Measurements from ENCODE around the gene P2RY14.
A peak's percentile ranks its signal among the peaks of the same experiment; 100 is the strongest.
"Not testable (repeated sequence)": the region's sequence is repeated elsewhere in the genome, so short reads cannot be mapped to it uniquely, and the experiment has no call there.

The P2RY14 gene

DNA sequence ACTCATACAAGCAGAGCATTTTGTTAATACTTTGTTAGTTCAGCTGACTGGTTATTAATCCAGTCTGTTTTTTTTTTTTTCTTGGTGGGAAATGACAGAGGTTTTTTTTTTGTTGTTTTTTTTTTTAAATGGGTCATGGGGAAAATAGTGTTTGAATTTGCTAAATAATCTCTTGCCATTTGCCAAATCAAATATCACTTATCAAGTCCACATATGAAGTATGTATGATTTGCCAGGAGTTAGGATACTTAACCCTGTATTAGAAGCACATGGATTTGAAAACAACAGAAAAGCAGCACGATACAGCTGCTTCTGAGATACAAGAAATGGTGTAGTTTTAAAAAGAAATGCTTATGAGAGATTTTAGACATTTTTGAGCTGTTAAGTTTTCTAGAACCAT, 21.6 kb downstream of the P2RY14 start:
- DNase-seq, result no peak

DNA sequence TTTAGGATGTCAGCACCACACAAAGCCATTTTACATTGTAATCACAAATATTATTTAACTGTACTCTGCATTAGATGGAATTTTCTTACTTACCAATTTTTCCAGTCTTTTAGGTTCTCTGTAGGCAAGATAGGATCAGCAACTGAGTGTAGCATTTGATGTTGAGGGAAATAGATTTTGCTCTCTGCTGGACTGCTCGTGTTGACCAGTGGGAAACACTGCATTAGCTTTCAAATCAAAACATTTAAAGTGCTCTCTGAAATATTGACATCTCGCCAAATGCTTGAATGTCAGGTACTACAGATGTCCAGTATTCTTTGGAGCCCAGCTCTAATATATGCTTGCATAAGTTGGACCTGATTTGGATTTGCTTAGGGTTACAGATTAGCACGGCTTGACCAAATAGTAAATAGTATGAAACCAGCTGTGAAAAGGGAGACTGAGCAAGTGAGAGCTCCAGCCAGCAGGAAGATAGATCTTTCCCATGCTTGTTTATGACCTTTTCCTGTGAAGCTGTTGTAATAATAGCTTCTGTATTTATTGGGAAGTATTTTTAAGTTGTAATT, 29.5 kb downstream of the P2RY14 start:
- no peak for DNase-seq

DNA sequence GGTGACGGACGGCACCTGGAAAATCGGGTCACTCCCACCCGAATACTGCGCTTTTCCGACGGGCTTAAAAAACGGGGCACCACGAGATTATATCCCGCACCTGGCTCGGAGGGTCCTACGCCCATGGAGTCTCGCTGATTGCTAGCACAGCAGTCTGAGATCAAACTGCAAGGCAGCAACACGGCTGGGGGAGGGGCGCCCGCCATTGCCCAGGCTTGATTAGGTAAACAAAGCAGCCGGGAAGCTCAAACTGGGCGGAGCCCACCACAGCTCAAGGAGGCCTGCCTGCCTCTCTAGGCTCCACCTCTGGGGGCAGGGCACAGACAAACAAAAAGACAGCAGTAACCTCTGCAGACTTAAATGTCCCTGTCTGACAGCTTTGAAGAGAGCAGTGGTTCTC, 36.3 kb downstream of the P2RY14 start:
- DNase-seq, result not testable (repeated sequence)

DNA sequence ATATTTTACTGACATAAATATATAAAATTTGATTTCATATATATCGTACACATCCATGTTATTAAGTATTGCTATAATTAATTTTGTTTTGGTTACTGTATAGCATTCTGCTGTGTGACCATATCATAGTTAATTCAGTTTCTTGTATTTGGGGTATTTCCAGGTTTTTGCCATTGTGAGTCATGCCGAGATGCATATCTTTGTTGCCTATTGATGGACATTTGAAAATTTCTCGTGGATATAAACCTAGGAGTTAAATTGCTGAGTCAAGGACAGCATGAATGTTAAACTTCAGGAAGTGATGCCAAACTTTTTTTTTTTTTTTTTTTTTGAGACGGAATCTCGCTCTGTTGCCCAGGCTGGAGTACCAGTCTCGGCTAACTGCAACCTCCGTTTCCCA, 41.6 kb downstream of the P2RY14 start:
- DNase-seq, result no peak

DNA sequence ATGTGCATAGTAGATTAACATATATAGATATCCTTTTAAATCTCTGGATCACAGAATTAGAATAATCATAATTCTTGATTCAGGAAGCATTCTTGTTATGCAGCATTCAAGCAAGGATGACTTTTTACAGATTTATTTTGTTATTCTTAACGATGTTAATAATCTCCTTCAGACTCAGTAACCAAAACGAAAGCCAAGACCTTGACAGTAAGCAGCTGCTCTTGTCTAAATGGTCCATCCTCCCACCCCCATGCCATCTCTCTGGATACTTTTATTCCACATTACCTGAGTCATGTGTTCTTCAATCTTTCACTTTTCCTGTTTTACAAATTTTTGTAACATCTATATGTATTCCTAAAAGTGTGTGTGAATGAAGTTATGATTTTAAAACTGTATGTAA, 42.0 kb downstream of the P2RY14 start:
- DNase-seq, result no peak

DNA sequence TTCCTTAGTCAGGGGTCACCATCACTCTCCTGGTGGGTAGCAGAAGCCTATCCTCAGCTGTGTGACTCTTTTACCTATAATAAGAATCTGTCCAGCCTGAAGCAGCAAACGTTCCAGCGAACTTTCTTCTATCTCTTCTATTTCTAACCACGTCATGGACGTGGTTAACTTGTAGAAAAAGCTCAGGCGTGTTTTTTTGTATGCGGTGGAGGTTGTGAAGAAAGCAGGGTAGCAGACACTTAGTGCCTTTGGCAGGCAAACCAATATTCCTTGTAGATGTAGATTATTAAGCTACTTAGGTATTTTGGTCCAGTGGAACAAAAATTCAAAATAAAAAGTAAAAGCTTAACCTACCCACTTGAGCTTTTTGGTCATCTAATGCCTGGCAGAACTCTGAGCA, 43.5 kb downstream of the P2RY14 start:
- no peak for DNase-seq

DNA sequence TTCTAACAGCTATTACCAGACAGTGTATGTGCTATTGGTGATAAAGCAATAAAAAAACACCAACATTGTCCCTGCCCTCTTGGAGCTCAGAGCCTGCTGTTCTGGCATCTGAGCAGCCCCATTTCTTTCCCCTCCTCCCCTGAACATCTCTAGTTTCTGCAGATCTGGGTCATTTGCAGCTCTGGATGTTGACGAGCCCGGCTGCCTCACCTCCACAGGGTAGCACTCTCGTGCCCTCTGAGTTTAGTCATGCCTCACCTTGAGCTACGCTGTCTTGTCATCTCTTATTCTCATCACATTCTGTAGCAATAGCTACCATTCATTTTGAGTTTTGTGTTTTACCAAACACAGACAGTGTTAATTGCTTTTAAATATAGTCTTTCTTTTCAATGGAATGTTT, 45.4 kb downstream of the P2RY14 start:
- DNase-seq, result no peak

DNA sequence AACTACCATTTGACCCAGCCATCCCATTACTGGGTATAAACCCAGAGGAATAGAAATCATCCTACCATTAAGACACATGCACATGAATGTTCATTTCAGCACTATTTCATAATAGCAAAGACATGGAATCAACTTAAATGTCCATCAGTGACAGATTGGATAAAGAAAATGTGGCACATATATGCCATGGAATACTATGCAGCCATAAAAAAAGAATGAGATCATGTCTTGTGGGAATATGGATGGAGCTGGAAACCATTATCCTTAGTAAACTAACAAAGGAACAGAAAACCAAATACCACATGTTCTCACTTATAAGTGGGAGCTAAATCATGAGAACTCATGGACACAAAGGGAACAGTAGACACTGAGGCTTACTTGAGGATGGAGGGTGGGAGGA, 45.9 kb downstream of the P2RY14 start:
- DNase-seq, result not testable (repeated sequence)

DNA sequence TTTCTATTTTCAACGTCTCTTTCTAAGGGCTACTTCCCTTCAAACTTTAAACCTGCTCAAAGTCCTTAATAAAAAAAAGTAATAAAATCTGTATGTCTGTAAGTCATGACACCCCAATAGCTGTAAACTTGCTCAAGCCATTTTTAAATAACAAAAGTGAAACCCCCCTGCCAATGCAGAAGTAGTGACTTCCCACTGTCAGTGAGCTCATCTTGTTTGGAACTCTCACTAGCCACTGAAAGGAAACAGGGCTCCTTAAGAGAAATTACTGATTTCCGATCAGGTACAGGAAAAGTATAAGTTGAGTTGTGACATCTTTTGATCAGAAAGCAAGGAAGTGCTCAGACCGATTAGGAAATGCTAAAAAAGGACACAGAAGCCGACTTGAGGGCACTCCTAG, 47.7 kb downstream of the P2RY14 start:
- DNase-seq, result no peak

DNA sequence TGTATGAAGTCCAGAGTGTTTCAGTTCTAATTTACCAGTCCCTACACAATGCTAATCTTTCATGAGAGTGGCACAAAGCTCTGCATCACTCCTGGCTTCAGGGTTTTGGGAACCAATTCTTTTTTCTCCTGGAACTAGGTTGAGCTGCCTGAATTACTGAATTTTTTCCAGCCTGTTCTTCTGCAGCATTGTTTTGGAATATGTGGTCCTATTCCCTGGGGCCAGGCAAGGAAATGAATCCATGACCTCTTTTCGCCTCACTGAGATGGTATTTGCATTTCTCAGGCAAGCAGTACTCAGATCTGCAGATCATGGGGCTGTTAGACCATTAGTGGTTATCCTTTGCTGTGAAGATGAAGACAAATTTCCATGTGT, 49.7 kb downstream of the P2RY14 start:
- no peak for DNase-seq

DNA sequence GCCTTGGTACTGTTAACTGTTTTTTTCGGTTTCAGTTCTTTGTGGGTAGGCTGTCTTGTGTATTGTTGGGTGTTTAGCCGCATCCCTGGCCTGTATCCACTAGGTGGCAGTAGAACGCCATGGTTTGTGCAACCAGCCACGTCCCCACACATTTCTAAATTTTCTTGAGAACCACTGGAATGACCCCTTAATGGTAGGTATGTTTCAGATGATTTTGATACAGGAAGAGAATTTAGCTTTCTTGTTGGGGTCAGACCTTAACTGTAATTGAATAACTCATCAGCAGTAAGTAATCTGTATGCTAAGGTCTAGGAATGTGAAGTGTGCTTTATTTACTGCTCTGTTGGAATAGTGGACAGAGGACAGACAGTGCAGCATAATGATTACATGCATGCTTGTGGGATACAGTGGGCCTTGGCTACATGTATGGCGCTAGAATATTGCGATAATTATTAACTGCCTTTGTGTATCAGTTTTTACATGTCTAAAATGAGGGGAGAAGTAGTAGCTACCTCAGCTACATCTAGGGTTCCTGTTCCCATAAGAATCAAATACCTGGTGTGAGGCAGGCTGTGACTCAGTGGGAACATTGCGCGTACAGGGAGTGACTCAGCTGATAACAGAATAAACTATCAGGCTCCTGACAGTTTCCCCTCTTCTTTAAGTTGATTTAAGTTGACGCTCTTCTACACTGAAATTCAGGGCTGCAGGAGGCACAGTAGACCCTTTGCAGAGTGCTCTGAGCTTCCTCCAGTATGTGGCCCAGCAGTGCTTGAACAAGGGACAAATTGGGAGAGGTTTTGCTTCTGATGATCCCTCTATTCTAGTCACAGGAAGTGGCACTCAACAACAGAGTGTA, 50.3 kb downstream of the P2RY14 start:
- peak; percentile 71 for DNase-seq

DNA sequence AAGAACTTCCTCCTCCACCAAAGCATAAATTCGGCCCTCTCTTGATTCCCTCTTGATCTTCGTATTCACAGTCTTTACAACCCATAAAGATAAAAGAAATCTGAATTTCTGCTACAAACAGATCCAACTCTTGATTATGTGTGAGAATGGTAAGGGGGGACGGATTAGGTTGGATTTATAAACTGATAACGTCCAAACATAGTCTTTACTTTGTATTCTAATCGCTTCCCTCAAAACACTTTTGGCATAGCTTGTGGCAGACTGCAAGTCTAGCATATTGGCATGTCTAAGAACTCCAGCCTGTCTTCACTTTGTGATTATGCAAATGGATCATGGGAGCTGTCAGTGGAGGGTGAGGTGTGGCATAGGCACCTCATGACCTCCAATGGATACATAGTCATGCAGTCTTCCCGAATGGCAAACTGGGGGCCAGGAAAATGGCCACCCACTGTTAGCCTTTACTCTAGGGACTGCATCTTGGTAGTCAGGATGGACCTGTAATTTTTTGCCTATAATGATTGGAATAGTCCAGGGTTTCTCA, 51.0 kb downstream of the P2RY14 start:
- DNase-seq, result no peak

DNA sequence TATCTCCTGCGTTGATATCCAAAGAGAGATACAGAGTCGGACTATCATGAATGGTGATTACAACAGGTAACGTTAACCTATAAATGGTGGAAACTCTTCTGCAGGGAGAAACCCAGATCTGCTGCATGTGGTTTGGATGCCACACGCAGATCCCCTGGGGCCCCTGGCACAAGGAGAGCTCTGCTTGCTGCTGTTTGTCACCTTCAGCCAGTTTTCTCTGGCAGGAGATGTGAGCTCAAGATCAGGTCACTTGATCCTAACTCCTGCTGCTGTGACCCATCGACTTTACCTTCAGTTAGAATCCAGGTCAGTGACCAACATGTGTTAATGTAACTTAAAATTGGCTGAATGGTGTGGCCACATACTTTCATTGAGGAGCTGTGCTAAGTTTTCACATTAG, 51.5 kb downstream of the P2RY14 start:
- no peak for DNase-seq

DNA sequence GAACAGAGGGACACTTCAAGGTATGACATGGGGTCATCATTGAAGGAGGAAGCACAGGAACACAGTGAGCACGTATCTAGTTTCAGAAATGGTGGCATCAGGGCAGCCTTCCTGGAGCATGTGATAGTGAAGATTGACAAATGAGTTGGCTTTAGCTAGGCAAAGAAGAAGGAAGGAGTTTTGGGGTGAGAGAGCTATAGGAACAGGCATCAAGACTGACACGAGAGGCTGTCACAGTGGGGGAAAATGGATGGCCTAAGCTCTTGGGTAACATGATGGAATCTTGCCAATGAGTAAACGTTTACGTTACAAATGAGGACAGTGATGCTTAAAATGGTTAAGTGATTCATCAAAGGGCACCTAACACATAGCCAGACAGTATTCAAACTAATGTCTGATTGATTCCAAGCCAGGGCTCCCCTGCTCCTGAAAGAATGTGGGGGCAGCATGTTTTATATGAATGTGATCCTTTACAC, 52.2 kb downstream of the P2RY14 start:
- DNase-seq, result no peak

DNA sequence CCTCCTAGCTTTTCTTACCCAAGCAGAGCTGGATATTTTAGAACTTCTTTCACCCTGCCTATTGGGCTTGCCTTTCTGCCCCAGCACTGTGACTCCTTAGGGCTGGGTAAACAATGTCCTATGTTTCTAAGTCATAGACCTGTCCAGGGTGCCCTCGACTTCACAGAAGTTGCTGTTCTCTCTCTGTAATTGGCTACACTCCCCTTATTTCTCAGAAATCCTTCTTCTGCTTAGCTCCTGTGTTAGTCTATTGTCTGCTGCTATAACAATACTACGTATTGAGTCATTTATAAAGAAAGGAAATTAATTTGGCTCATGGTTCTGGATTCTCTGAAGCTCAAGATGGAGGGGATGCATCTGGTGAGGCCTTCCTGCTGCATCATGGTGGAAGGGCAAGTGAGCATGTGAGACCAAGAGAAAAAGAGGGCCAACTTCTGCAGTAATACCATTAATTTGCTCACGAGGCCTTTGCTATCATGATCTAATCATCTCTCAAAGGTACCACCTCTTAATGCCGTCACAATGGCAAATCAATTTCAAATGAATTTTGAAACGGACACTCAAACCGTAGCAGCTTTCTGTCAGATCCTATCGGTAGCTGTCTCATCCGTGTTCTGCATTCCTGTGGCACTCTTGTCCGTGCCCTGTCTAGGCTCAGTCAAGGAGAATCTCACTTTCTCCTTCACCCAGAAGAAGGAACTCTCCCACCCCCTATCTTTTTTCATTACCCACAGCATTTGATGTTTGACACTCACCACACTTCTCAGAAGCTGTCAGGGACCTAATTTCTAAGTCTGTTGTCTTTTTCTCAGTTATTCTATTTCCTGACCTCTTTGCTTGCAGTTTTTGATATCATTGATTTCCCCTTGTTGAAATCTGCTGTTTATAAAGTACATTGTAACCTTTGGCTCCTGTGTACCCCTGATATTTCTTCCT, 53.0 kb downstream of the P2RY14 start:
- no peak for DNase-seq

DNA sequence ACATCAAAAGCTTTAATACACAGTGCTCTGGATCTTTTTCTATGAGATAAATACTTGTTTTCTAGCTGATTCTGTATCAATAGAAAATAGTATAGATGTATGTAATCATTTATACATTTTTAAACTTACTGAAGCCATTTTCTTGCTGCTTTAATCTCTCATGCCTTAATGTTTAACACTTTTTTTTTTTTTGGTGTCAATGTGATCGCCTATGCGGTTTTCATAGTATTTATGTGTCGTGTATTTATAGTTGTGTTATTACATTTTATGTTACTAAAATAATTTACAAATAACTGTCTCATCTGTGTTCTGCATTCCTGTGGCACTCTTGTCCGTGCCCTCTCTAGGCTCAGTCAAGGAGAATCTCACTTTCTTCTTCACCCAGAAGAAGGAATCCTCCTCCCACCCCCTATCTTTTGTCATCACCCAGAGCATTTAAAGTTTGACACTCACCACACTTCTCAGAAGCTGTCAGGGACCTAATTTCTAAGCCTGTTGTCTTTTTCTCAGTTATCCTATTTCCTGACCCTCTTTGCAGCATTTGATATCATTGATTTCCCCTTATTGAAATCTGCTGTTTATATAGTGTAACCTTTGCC, 54.0 kb downstream of the P2RY14 start:
- no peak for DNase-seq

DNA sequence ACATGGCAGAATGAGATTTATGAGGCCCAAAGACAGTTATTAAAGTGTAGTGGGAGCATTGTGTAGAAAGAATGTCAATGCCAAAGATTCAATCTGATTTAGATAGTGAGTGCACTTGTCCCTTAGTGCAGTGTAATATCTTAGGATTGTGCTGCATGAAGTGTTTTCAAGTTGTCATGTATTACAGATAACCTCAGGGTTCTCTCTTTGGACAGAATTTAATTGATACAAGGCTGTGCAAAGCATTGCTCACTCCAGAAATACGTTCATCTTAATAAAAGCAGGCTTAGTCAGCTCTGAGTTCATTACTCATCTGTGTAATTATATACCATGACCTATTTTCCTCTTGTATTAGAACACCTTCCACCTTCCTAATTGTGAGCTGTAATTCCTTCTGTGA, 59.3 kb downstream of the P2RY14 start:
- no peak for DNase-seq

DNA sequence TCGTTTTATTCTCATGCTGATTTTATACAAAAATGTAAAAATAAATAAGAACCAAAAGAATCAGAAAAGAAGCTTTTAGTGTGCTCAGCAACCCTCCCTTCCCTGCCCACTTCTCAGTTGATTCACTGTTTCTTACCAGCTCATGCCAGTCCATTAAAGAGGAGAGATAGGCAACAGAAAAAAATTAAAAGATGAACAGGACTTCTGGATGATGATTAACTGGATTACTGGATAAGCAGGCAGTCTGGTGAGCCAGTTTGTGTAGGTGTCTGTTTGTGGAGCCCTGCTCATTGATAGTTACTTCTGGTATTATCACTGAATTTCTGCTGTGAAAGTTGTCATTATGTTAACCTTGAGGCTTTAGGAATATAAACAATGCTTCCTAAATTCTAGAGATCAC, 60.2 kb downstream of the P2RY14 start:
- DNase-seq, result no peak

DNA sequence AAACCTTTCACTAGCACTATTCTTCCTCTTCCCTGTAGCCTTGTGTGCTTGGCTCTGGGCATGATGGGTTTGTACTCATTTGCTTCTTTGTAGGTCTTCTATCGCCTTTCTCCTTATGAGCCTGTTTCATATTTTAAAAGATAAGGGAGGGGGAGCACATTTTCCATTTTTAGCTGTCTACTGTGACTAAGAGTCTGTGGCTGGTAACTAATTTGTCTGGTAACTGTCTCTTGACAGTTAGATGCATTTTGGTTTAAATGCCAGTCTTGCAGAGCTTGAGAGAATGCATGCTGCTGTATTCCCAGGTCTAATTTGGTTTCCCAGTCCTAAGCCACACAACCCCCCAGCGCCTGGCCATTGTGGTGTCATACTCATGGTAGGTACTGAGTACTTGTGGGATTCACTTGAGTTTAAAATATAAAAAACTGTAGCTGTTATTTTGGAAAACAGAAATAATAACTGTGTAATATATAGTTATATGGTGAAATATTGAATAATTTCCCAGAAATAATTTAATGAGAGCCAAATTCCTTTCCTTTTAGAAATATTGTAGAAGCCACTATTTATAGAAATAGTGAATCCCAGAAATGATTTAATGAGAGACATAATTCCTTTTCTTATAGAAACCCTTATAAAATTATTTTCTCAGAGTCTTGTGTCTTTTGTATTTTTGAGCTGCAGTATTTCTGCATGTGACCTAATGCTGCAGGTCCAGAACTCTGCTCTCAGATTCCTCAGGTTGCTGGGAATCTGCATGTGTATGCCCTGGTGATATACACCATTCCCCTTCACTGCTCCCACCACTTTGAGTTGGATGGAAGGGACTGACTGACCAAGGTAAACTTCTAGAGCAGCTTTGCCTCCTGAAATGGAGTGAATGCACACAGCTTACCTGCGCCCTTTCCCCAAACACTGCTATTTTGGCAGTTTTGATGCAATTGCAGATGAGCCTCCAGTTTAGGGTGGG, 61.4 kb downstream of the P2RY14 start:
- DNase-seq, result no peak

DNA sequence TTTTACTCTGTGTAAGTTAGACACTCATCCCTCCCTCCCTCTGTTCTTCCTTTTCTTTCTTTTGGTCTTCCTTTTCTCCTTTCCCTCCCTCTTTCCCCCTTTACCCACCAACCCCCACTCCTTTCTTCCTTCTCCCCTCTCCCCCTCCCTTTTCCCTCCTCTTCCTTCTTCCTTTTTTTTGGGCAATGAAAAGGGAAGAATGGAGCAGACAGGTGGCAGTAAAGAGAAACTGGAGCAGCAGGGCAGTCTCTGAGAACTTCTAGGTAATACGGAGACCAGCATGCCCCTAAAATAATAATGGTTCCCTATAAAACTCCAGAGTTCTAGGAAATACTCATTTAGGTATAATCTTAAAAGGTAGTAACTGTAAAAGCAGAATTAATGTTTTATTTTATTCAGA, 63.9 kb downstream of the P2RY14 start:
- no peak for DNase-seq

DNA sequence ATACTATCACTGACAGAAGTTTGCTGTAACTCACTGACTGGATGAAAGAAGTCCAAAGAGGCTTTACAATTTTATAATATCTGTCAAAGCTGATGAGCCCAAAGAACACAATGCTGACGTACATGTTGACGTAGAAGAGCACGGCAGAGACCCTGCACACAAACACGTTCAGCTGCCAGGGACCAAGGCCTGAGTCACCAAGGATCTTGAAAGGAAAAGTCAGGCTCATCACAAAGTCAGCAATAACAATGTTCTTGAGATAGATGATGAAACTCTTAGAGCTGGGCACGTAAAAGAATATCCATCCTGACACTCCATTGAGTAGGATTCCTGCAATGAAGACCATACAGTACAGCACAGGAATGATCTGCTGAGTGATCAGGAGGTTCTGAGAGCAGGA, 64.5 kb downstream of the P2RY14 start:
- no peak for DNase-seq

DNA sequence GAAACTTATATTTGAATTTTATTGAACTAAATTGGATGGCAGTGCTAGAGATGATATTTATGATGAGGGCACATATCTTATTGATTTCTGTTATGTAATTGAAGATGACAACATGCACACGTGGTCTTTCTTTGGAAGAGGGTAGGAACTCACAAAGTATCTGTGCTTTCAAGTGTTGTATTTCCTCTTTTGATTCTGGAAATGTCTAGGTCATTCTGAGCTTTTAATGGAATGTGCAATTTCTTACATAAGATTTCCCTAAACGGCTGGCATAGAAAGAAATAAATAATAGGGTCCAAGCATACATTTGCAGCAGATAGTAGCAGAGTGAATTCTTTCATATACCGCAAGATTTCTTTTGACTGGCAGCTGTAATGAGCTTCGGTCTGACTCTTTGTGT, 65.2 kb downstream of the P2RY14 start:
- no peak for DNase-seq
